H54 (cell line): Measurements from ENCODE around the gene RXFP4.
A peak's percentile ranks its signal among the peaks of the same experiment; 100 is the strongest.
"Not testable (repeated sequence)": the region's sequence is repeated elsewhere in the genome, so short reads cannot be mapped to it uniquely, and the experiment has no call there.

Experiments used
- DNase-seq: peaks from one replicate; pipeline ENCODE4 v3.0.0; 2011; ENCODE audit warnings: low spot score, mixed read lengths; ENCODE audit not compliant: insufficient read length
- FAIRE-seq: peaks from 3 replicates; lab custom pipeline; 2011; peaks lifted over from hg19 to GRCh38; lab: Jason Lieb, UNC
- POLR2A ChIP-seq: IDR thresholded peaks from 2 replicates; pipeline ENCODE4 v1.6.1; 2011; ENCODE audit warnings: low read depth, mild to moderate bottlenecking, low read length

Gene RXFP4

DNA sequence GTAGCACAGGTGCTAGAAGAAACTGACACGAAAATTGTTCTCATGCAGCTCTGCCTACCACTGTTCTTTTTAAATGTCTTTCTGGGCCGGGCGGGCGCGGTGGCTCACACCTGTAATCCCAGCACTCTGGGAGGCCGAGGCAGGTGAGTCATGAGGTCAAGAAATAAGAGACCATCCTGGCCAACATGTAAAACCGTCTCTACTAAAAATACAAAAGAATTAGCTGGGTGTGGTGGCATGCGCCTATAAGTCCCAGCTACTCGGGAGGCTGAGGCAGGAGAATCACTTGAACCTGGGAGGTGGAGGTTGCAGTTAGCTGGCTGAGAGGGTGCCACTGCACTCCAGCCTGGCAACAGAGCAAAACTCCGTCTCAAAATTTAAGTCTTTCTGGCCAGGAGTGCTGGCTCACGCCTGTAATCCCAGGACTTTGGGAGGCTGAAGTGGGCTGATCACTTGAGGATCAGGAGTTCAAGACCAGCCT lies 29.3 kb upstream of the RXFP4 start:
- no peak for TF ChIP-seq POLR2A
- DNase-seq (no peak), FAIRE-seq (no peak)

DNA sequence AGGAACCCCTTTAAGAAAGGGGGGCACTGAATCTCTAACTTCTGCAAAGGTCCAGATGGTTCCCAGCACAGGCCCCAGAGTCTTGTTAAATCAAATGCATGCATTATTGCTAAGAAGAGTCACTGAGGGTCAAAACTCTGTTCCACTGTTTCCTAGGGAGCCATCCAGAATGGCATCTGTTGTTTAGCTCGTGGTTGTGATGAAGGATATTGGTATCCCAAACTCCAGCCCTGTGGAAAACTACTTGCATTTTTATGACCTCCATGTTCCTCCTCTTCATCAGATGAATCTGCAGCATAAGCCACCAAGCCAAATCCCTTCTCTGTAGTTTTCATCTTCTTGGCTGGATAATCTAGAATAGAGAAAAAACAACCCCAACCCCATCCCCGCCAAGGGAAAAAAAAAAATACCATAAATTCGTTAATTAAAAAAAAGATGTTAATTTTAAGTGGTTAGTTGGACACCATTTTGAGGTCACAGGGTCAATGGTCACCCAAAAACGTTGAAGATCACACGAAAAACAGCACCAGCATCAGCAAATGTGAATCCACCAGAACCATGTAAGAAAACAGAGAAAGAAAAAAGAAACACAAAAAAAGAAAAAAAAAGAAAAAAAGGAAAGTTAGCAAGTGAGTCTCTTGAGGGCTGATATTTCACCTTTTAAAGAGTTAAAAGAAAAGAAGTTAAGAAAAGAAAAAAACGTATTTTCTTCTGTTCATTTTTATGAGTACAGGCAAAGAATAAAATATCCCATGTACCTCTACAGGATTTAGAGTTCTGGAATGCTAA lies 27.3 kb upstream of the RXFP4 start:
- DNase-seq (no peak), FAIRE-seq (no peak)
- no peak for TF ChIP-seq POLR2A

DNA sequence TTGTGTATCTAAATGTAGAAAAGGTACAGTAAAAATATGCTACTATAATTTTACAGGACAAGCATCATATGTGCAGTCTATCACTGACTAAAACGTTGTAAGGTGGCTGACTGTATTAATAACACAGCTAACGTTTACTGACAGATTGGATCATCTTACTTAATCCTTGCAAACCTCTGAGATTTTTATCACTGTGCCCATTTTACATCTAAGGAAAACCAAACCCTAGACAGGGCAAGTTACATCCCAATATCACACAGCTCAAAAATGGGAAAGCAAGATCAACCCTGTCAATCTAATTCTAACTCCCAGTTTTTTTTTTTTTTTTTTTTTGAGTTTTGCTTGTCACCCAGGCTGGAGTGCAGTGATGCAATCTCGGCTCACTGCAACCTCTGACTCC lies 22.8 kb upstream of the RXFP4 start:
- no peak for FAIRE-seq
- no peak for DNase-seq
- no peak for TF ChIP-seq POLR2A

DNA sequence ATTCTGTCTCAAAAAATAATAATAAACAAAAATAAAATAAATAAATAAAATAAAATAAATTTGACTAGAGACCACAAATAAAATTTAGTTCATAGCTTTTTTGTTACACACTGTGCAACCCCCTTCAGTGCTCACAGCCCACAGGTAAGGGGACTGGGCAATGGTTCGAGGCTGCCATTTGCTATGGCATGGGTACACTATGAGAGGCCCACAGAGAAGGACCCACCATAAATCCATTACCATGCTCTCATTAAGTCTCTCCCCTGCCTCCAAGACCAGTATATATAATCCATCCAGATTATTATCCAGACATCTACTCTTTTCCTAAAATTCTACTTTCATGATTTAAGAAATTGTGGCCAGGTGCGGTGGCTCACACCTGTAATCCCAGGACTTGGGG lies 21.6 kb upstream of the RXFP4 start:
- no peak for TF ChIP-seq POLR2A
- DNase-seq (no peak), FAIRE-seq (no peak)

DNA sequence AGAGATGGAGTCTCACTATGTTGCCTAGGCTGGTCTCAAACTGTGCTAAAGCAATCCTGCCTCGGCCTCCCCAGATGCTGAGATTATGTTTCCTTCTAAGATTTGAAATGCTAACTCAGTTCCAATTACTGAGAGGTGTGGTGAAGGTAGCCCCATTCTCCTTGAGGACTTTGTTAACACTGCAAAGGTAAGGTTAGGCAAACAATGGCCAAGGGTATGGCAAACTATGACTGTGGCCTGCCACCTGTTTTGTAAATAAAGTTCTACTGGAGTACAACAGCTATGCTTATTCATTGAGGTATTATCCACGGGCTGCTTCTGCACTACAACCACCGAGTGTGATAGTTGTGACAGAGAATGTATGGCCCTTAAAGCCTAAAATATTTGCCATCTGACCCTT lies 20.7 kb upstream of the RXFP4 start:
- TF ChIP-seq POLR2A = no peak
- FAIRE-seq (no peak), DNase-seq (no peak)

DNA sequence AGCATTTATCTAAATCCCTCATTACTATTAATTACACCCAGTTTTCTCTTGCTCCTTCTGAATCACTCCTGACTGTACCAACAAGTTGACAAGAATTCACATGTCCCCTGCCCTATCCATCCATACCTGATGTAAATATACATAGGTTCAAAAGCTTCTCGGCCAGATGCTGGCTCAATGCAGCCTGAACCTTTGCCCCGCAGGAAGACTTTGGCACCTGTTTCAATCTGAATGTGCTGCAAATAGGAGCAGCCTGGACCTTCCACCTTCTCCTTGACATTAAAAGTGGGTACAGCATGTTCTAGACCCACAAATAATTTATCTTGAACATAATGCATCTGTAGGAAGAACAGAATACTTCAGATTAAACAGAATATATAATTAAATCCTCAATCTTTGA lies 15.9 kb upstream of the RXFP4 start:
- DNase-seq (no peak), FAIRE-seq (no peak)
- TF ChIP-seq POLR2A = no peak

DNA sequence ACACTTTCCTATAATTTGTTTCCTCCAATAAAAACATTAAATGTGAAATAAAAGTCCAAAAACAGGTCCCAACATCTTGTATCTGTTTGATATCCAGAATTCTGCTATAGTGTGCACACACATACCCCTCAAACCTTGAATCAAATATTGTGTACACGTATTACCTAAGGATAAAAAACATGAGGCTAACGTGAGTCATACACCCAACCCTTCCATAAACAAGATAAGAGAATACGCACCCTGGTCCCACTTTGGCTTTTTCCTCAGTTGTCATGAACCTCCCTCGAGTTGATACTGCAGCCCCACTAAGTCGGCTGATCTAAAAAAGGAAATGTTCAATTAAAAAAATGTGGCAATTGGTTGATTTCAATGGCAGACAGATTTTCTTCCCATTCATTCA lies 12.4 kb upstream of the RXFP4 start:
- TF ChIP-seq POLR2A = no peak
- DNase-seq (no peak), FAIRE-seq (no peak)

DNA sequence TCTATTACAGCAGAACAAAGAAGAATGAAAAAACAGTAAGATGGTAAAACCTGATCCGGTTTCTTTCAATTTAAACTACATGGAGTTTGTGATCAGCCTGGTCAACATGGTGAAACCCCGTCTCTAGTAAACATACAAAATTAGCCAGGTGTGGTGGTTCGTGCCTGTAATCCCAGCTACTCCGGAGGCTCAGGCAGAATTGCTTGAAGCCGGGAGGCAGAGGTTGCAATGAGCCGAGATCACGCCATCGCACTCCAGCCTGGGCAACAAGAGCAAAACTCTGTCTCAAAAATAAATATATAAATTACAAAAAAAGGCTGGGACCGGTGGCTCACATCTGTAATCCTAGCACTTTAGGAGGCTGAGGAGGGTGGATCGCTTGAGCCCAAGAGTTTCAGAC lies 10.7 kb upstream of the RXFP4 start:
- FAIRE-seq, DNase-seq: not testable (repeated sequence)

DNA sequence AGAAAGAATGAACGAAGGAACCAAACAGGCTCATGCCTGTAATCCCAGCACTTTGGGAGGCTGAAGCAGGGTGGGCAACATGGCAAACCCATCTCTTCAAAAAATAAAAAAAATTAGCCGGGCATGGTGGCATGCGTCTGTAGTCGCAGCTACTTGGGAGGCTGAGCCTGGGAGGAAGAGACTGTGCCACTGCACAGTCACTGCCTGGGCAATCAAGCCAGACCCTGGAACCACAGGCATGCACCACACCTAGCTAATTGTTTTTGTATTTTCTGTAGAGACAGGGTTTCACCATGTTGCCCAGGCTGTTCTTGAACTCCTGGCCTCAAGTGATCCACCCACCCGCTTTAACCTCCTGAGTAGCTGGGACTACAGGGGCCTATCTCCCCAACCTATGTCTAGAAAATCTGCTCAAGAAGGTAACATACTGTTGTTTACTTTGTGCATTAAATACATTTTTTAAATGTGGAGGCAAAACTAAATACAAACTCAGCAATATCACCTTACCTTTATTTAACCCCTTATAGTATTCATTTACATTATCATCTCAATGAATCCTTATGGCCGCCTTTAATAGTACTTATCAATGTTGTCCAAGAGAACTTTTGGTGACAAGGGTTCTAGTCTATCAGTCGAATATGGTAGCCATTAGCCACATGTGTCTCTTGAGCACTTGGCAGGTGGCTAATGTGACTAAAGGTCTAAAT lies 10.0 kb upstream of the RXFP4 start:
- no peak for FAIRE-seq
- no peak for TF ChIP-seq POLR2A
- DNase-seq = no peak

DNA sequence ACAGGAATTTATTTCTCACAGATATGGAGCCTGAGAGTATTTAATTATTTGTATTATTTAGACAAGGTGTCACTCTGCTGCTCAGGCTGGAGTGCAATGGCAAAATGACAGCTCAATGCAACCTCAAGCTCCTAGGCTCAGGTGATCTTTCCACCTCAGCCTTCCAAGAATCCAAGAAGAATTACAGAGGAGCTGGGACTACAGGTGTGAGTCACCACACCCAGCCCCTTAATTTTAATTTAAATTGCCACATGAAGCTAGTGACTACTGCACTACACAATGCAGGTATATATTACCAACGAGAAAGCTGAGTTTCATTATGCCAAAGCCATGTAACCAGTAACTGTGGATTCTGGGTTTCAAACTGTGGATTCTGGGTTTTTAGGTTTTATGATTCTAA lies 9.4 kb upstream of the RXFP4 start:
- FAIRE-seq (no peak), DNase-seq (no peak)
- TF ChIP-seq POLR2A = no peak

DNA sequence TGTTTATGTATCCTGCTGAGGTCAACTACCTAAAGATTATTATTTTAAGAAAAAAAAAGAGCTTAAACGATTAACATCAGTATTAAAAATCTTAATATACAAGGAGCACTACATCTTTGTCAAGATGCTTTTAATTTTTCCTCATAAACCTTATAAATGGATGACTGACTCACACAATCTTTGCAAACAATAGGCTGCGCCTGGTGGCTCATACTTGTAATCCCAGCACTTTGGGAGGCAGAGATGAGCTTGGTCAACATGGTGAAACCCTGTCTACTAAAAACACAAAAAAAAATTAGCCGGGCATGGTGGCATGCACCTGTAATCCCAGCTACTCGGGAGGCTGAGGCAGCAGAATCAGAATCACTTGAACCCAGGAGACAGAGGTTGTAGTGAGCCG lies 9.0 kb upstream of the RXFP4 start:
- no peak for DNase-seq
- no peak for FAIRE-seq
- TF ChIP-seq POLR2A = no peak

DNA sequence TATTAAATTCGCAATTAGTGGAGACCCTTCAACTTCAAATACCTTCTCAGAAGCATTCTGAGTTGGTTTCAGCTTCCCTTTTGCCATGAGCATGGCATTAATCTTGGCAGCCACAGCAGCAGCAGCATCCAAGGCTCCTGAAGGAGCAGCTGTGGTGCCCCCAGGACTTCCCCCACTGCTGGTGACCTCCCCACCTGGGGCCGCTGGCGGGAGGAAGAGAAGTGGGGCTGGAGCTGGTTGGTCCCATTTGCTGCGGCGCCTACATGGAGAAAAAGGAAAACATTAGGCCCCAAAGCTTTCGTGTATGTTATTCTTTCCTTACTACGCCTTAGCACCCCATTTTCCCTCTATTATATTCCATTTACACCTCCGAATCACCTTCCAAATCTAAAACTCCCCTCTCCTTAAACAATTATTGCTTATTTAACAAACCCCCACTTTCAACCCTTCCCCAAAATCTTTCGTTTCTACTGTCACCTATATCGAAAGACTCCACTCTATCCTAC lies 7.8 kb upstream of the RXFP4 start:
- FAIRE-seq = no peak
- TF ChIP-seq POLR2A = no peak
- no peak for DNase-seq

DNA sequence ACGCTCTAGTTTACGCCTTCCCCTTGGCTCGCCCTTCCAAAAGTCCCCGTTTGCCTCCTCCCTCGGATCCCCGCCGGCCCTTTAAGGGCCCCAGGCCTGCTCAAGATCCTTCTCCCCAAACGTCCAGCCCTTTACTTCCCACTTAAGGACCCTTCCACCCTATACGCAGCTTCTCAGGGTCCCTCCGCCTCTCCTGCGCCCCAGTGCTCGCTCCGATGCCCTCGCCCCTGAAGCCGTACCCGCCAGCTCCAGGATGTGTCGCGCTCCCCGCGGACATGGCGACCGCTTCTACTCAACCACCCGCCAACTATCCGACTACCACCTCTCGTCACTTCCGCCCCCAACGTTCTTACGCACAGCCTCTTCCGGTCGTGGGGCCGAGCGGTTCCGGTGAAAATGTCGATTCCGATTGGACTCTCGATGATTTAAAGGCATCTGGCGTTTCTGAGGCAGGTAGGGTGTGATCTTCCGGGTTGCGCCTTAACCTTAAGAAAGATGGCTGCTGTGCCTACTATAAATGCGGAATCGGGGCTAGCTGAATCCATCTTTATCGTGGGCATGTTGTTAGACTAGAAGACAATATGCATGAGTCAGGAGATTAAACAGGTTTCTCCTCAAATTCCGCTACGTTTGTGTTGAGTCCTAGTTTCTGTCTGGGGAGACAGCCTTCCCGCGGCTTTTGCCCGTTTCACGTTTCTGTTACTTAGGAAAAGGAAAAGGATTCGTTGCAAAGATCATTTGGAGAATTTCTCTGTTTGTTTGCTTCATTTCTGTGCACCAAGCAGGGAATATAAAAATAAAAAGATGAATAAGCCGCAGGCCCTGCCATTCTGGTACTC lies 7.1 kb upstream of the RXFP4 start, which contains the start of gene KHDC4:
KHDC4 (minus strand) TSS at position 317 of the 839 bp plus-strand sequence; CDS start at position 277, 40 bp downstream.
- DNase-seq (peak; percentile 88), FAIRE-seq (peak; percentile 60)
- TF ChIP-seq POLR2A = peak; percentile 99
